Cardiac fibroblast (primary cell): ENCODE results near the gene MYL7.
A peak's percentile ranks its signal among the peaks of the same experiment; 100 is the strongest.

Source experiments
- DNase-seq, 2 donors: peaks; one replicate each; pipeline versions ENCODE4 v3.0.0 to v3.0.0-alpha.2; 2010; ENCODE audit warnings: low read depth in 2 of 2
- H3K4me3 ChIP-seq, 2 donors: replicated peaks in 1 of 2; 1 replicate in 1 of 2; 2 replicates in 1 of 2; pipeline ENCODE4 v1.5.1; 2011; ENCODE audit warnings: low read depth in 2 of 2, low read length in 2 of 2, mild to moderate bottlenecking in 2 of 2, moderate library complexity in 1 of 2
- CTCF ChIP-seq: IDR thresholded peaks from one replicate; pipeline ENCODE4 v1.5.1; 2011; ENCODE audit warnings: low read depth, mild to moderate bottlenecking, low read length, inconsistent platforms

The MYL7 gene

GRCh38 chr7:44110719-44111635, 30.2 kb downstream of the MYL7 start:
- no peak overlapping the region for H3K4me3 ChIP-seq
- TF ChIP-seq CTCF = no peak
- DNase-seq = no peak

DNA sequence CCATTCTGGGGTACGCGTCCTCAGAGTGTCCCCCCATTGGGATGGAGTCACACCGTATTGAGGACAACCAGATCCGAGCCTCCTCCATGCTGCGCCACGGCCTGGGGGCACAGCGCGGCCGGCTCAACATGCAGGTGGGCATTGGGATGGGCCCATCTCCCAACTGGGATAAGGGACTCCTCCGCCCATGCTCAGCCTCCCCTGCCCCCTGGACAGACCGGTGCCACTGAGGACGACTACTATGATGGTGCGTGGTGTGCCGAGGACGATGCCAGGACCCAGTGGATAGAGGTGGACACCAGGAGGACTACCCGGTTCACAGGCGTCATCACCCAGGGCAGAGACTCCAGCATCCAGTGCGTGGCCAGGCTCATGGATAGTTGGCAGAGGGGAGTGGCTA, 31.1 kb downstream of the MYL7 start:
- H3K4me3 ChIP-seq = no peak overlapping the region
- DNase-seq = no peak
- no peak for TF ChIP-seq CTCF

DNA sequence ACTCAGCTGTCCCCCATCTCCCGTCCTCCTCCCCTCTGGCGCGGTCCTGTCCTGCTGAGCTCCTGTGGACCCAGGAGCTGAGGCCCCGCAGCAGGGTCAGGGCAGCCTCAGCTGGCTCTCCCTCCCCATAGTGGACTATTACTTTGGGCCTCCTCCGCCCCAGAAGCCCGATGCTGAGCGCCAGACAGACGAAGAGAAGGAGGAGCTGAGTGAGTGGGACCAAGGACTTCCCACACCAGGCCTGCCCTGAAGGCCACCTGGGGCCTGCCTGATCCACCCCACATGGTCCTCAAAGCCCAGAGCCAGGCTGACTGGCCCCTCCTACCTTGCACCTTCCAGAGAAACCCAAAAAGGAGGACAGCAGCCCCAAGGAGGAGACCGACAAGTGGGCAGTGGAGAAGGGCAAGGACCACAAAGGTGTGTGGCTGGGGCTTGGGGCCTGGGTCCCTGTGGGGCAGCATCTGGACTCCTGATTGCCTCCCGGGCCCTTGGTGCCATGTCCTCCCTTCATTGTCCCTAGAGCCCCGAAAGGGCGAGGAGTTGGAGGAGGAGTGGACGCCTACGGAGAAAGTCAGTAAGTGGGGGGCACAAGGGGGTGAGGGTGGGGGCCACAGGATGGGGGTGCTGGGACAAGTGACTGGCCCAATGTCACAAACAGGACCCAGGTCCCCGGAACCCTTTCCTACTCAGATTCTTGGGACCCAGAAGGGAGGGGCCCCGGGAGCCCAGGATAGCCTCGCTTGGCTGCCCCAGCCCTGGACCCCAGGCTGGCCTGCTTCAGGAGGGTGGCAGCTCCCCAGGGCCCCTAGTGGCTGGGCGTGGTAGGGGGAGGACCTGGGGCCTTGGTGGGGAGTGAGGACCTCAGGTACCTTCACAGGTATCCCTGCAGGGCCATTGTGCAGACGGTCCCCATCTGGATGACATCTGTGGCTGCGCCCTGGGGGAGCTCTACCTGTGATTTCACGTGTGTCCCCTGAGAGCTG, 32.1 kb downstream of the MYL7 start:
- no peak overlapping the region for H3K4me3 ChIP-seq
- DNase-seq = no peak
- peak; percentile 3 for TF ChIP-seq CTCF

GRCh38 chr7:44107961-44108767, 33.0 kb downstream of the MYL7 start:
- H3K4me3 ChIP-seq = no peak overlapping the region
- no peak for TF ChIP-seq CTCF
- no peak for DNase-seq

GRCh38 chr7:44107116-44107960, 33.8 kb downstream of the MYL7 start:
- no peak for TF ChIP-seq CTCF
- DNase-seq = no peak
- no peak overlapping the region for H3K4me3 ChIP-seq
